HEK293 (cell line): ENCODE data around the gene SLC44A5.

Experiments used
- CTCF ChIA-PET: fragments of 350-600 bp; formaldehyde crosslinking; extraction: SDS; loops from one replicate; lab custom pipeline; 2021; ENCODE audit warnings: antibody characterized with exemption; lab: Yijun Ruan, JAX
- POLR2A ChIA-PET: fragments of 300-600 bp; formaldehyde crosslinking; extraction: SDS; loops from one replicate; lab custom pipeline; 2020; ENCODE audit warnings: antibody characterized with exemption, inconsistent platforms; lab: Yijun Ruan, JAX
- H3K27ac ChIP-seq: fragments of 200-500 bp; sonication (Bioruptor generic); 2 replicates; pipeline ENCODE4 v1.5.1; 2014; ENCODE audit warnings: low read depth, low read length, control low read depth, inconsistent platforms; ENCODE audit errors: extremely low read depth
- H3K36me3 ChIP-seq, 2 experiments: fragments of 200-500 bp in 1 of 2; sonication (Bioruptor generic) in 1 of 2; 1 replicate in 1 of 2; 2 replicates in 1 of 2; pipeline ENCODE4 v1.5.1; 2014 to 2017; ENCODE audit warnings: inconsistent platforms in 2 of 2, low read length in 2 of 2; ENCODE audit not compliant: control insufficient read depth in 2 of 2, insufficient read depth in 1 of 2
- H3K4me1 ChIP-seq: fragments of 200-500 bp; sonication (Bioruptor generic); 2 replicates; pipeline ENCODE4 v1.5.1; 2014; ENCODE audit warnings: mild to moderate bottlenecking, low read length, inconsistent platforms; ENCODE audit not compliant: control insufficient read depth, insufficient read depth
- H3K4me3 ChIP-seq: 2 replicates; pipeline ENCODE4 v1.5.1; 2011; ENCODE audit warnings: low read depth, mild to moderate bottlenecking, control low read depth, low read length, moderate library complexity
- H3K9me3 ChIP-seq: fragments of 200-500 bp; sonication (Bioruptor generic); 2 replicates; pipeline ENCODE4 v1.5.1; 2014; ENCODE audit warnings: low read depth, low read length, inconsistent platforms; ENCODE audit not compliant: control insufficient read depth, insufficient read depth
- BCL11A ChIP-seq: fragments of 450-650 bp; formaldehyde crosslinking; IDR thresholded peaks from 2 replicates; pipeline ENCODE4 v1.5.1; 2016; ENCODE audit warnings: low read depth, missing biosample characterization, missing genetic modification characterization
- INSM2 ChIP-seq: fragments of 450-650 bp; formaldehyde crosslinking; IDR thresholded peaks from 2 replicates; pipeline ENCODE4 v1.5.1; 2016; ENCODE audit warnings: missing biosample characterization, missing genetic modification characterization
- OVOL3 ChIP-seq: fragments of 450-650 bp; formaldehyde crosslinking; IDR thresholded peaks from 2 replicates; pipeline ENCODE4 v1.5.1; 2016; ENCODE audit warnings: missing biosample characterization, missing genetic modification characterization
- SCRT1 ChIP-seq: fragments of 450-650 bp; formaldehyde crosslinking; IDR thresholded peaks from 2 replicates; pipeline ENCODE4 v1.5.1; 2016; ENCODE audit warnings: missing biosample characterization, missing genetic modification characterization, borderline replicate concordance
- SCRT2 ChIP-seq: fragments of 450-650 bp; formaldehyde crosslinking; IDR thresholded peaks from 2 replicates; pipeline ENCODE4 v1.5.1; 2016; ENCODE audit warnings: missing biosample characterization, missing genetic modification characterization
- SP7 ChIP-seq: fragments of 450-650 bp; formaldehyde crosslinking; IDR thresholded peaks from 2 replicates; pipeline ENCODE4 v1.5.1; 2016; ENCODE audit warnings: missing biosample characterization, missing genetic modification characterization
- TSHZ1 ChIP-seq: fragments of 450-650 bp; formaldehyde crosslinking; IDR thresholded peaks from 2 replicates; pipeline ENCODE4 v1.5.1; 2016; ENCODE audit warnings: missing biosample characterization, missing genetic modification characterization, borderline replicate concordance
- ZBTB10 ChIP-seq: fragments of 450-650 bp; formaldehyde crosslinking; IDR thresholded peaks from 2 replicates; pipeline ENCODE4 v1.5.1; 2016; ENCODE audit warnings: missing biosample characterization, missing genetic modification characterization
- ZFP41 ChIP-seq: fragments of 450-650 bp; formaldehyde crosslinking; IDR thresholded peaks from 2 replicates; pipeline ENCODE4 v1.5.1; 2016; ENCODE audit warnings: missing biosample characterization, missing genetic modification characterization, borderline replicate concordance
- ZIC2 ChIP-seq: fragments of 450-650 bp; formaldehyde crosslinking; IDR thresholded peaks from 2 replicates; pipeline ENCODE4 v1.5.1; 2016; ENCODE audit warnings: missing biosample characterization, missing genetic modification characterization
- ZNF174 ChIP-seq: fragments of 450-650 bp; formaldehyde crosslinking; IDR thresholded peaks from 2 replicates; pipeline ENCODE4 v1.5.0; 2017; ENCODE audit warnings: missing biosample characterization, mild to moderate bottlenecking, missing genetic modification characterization
- ZNF18 ChIP-seq: fragments of 450-650 bp; formaldehyde crosslinking; IDR thresholded peaks from 2 replicates; pipeline ENCODE4 v1.5.1; 2016; ENCODE audit warnings: missing biosample characterization, missing genetic modification characterization
- ZNF26 ChIP-seq: fragments of 450-650 bp; formaldehyde crosslinking; IDR thresholded peaks from 2 replicates; pipeline ENCODE4 v1.5.1; 2016; ENCODE audit warnings: missing biosample characterization, missing genetic modification characterization
- ZNF280C ChIP-seq: fragments of 450-650 bp; formaldehyde crosslinking; IDR thresholded peaks from 2 replicates; pipeline ENCODE4 v1.5.1; 2016; ENCODE audit warnings: missing biosample characterization, missing genetic modification characterization
- ZNF391 ChIP-seq: fragments of 450-650 bp; formaldehyde crosslinking; IDR thresholded peaks from 2 replicates; pipeline ENCODE4 v1.5.1; 2016; ENCODE audit warnings: low read depth, missing biosample characterization, missing genetic modification characterization, borderline replicate concordance
- ZNF513 ChIP-seq: fragments of 450-650 bp; IDR thresholded peaks from 2 replicates; pipeline ENCODE4 v1.5.1; 2018; ENCODE audit warnings: missing biosample characterization, missing genetic modification characterization
- ZNF529 ChIP-seq: fragments of 450-650 bp; formaldehyde crosslinking; IDR thresholded peaks from 2 replicates; pipeline ENCODE4 v1.5.1; 2017; ENCODE audit warnings: missing genetic modification characterization, missing biosample characterization; ENCODE audit not compliant: insufficient replicate concordance
- ZNF677 ChIP-seq: fragments of 450-650 bp; IDR thresholded peaks from 2 replicates; pipeline ENCODE4 v1.5.0; 2018; ENCODE audit warnings: missing biosample characterization, mild to moderate bottlenecking, missing genetic modification characterization, moderate library complexity
- ZNF707 ChIP-seq: fragments of 450-650 bp; formaldehyde crosslinking; IDR thresholded peaks from 2 replicates; pipeline ENCODE4 v1.5.1; 2016; ENCODE audit warnings: missing biosample characterization, missing genetic modification characterization
- ZNF76 ChIP-seq: fragments of 450-650 bp; formaldehyde crosslinking; IDR thresholded peaks from 2 replicates; pipeline ENCODE4; 2016; ENCODE audit warnings: low read depth, missing biosample characterization, missing genetic modification characterization, borderline replicate concordance
- ZNF791 ChIP-seq: fragments of 450-650 bp; formaldehyde crosslinking; IDR thresholded peaks from 2 replicates; pipeline ENCODE4 v1.5.1; 2016; ENCODE audit warnings: missing biosample characterization, missing genetic modification characterization
- ZSCAN16 ChIP-seq: fragments of 450-650 bp; formaldehyde crosslinking; IDR thresholded peaks from 2 replicates; pipeline ENCODE4 v1.5.1; 2016; ENCODE audit warnings: missing biosample characterization, missing genetic modification characterization

The SLC44A5 gene

GRCh38 chr1:75602486-75602885 lies 8.4 kb downstream of the SLC44A5 start (continued):
- TF ChIP-seq ZNF280C (tag by site-specific recombination) (no peak), BCL11A (tag by site-specific recombination) (no peak), ZBTB10 (tag by site-specific recombination) (no peak), ZNF529 (tag by site-specific recombination) (no peak)

GRCh38 chr1:75600781-75601180 lies 10.1 kb downstream of the SLC44A5 start:
- no peak overlapping the region for H3K27ac ChIP-seq
- CTCF ChIA-PET: no interaction called here
- no peaks in the 10 kb centered on the region for H3K4me1 ChIP-seq
- H3K9me3 ChIP-seq: no peaks in the 10 kb centered on the region
- no peak overlapping the region for H3K4me3 ChIP-seq
- POLR2A ChIA-PET: no interaction called here
- no peaks in the 10 kb centered on the region for H3K36me3 ChIP-seq
- no peak for TF ChIP-seq ZNF677 (tag by site-specific recombination)
- TF ChIP-seq ZNF18: no peak
- no peak for TF ChIP-seq ZNF707
- no peak for TF ChIP-seq SCRT1 (tag by site-specific recombination)
- no peak for TF ChIP-seq ZNF513 (tag by site-specific recombination)
- TF ChIP-seq SP7 (tag by site-specific recombination): no peak
- TF ChIP-seq OVOL3 (tag by site-specific recombination): no peak
- no peak for TF ChIP-seq ZIC2 (tag by site-specific recombination)
- no peak for TF ChIP-seq ZNF76
- no peak for TF ChIP-seq ZNF791 (tag by site-specific recombination)
- TF ChIP-seq ZFP41 (tag by site-specific recombination): no peak
- no peak for TF ChIP-seq SCRT2 (tag by site-specific recombination)
- TF ChIP-seq INSM2 (tag by site-specific recombination): no peak
- TF ChIP-seq ZNF391 (tag by site-specific recombination): no peak
- TF ChIP-seq TSHZ1 (tag by site-specific recombination): no peak
- TF ChIP-seq ZSCAN16 (tag by site-specific recombination): no peak
- no peak for TF ChIP-seq ZNF26 (tag by site-specific recombination)
- no peak for TF ChIP-seq ZNF174 (tag by site-specific recombination)
